ENCODE data around the gene CTXN2. TPM values are rescaled to one million over a fixed set of nuclear protein-coding genes. Genes with fewer than 3 reads are reported as not detected.
A peak's percentile ranks its signal among the peaks of the same experiment; 100 is the strongest.

CTXN2 gene
- total and polyA plus RNA-seq, 10 of the 15 experiments (the other 5 are each of a cell fraction or from before 2014, with no cell fraction given): 0.01 to 0.09 TPM; not detected in 8

DNA sequence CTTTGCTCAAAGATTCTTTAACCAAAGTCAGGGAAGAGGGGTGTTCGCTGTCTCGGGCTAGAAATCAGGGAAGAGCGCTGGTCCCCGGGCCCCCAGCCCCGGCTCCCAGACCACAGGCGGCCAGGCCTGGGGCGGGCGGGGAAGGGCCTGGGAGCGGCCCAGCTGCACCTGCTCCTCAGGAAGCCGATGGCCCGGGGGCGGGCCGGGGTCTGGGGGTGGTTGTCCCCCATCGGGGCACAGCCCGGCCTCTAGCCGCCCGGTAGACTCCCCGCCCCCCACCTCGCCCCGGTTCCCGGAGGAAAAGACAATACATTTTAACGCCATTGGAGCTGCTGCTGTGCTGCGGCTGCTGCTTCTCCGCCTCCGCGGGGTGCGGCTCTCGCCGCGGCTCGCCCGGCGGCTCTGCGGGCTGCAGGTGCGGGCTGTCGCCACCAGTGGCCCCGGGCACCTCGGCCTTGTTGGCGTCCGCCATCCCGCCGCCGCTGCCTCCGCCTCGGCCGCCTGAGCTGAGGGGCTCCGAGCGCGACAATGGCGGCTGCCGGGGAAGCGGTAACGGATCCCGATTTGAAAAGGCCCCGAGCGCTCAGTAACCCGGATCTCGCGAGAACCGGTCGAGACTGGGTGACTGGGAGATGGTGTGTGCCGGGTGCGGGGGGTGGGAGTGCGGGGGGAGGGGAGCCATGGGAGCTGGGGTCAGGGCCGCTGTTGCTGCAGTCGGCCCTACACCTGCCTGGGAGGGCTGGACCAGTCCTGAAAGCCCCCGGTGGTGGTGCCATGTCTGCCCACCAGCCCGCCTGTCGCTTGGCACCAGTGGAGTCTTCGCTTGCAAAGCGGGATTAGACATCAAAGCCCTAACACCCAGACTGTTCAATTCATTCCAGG, 13.5 kb upstream of the CTXN2 start, which contains the start of gene MYEF2:
Gene MYEF2 (minus strand): TSS at position 530 of the 882 bp plus-strand sequence. CDS start 58 bp downstream, at position 472.
- Histone ChIP-seq H3K9ac (ENCODE audit: control insufficient read depth, insufficient read depth, low read length) (peak within 1 kb of the TSS; percentile 81), H3K36me3 (ENCODE audit: control insufficient read depth in 2 of 2, insufficient read depth in 2 of 2, low read length in 1 of 2) (no peaks in the 10 kb centered on the region; a peak in 1 of 4 replicates), H3K4me1 (ENCODE audit: control insufficient read depth, insufficient read depth, low read length) (peaks cover 15% of the 10 kb centered on the region; the same call in 1 of the 2 replicates), H3K27me3 (replicated peaks in 1 of 2; ENCODE audit: control insufficient read depth in 2 of 2, insufficient read depth in 2 of 2, low read length in 1 of 2) (no peaks in the 10 kb centered on the region), H3K79me2 (ENCODE audit: control insufficient read depth, insufficient read depth, low read length) (peaks cover 33% of the 10 kb centered on the region), H2AFZ (ENCODE audit: control insufficient read depth, low read depth, low read length) (peak within 1 kb of the TSS; percentile 95), H3K4me3 (peak within 1 kb of the TSS; percentile 92), H3K4me2 (ENCODE audit: control insufficient read depth, insufficient read depth) (peak within 1 kb of the TSS; percentile 85), H3K9me3 (replicated peaks; ENCODE audit: control insufficient read depth, insufficient read depth, low read length) (peaks cover 3% of the 10 kb centered on the region; the same call in 2 of the 3 replicates), H4K20me1 (ENCODE audit: control insufficient read depth, insufficient read depth) (no peaks in the 10 kb centered on the region), H3K27ac (ENCODE audit: control insufficient read depth, insufficient read depth) (peak within 1 kb of the TSS; percentile 65)
- ChIA-PET RAD21 (ENCODE audit: unreplicated experiment) (interaction anchor here (0.6 to 1.5 kb wide), 5 partner anchors 15 to 65 kb away, joined by 3 to 5 read pairs (median 3); no protein-coding TSS in a partner anchor), POLR2A (interaction anchor here (0.9 kb wide), 1 partner anchor 154 kb away, joined by 3 read pairs; the partner anchor contains the start of gene DUT), SMC1A (ENCODE audit: uncharacterized antibody, unreplicated experiment) (interaction anchor here (0.7 to 2.0 kb wide), 3 partner anchors 9 to 37 kb away, joined by 4 to 8 read pairs (median 4); no protein-coding TSS in a partner anchor), CTCF (interaction anchor here (0.6 to 1.9 kb wide), 4 partner anchors 93 to 798 kb away, joined by 3 to 5 read pairs (median 3); no protein-coding TSS in a partner anchor)
- intact Hi-C loops (cut with micrococcal nuclease; ENCODE audit: unreplicated experiment) (no loop called here), in situ Hi-C loops (cut with MboI) (no loop called here)
- FAIRE-seq (no peak), ATAC-seq (peak; percentile 88), DNase-seq (ENCODE audit: low read depth, low spot score) (peak; percentile 7)
- BruUV-seq (replicated peaks): no TSS peak
- WGBS (ENCODE audit: insufficient coverage, insufficient replicate concordance, low lambda C conversion rate, missing lambda C conversion rate): 3% methylated on average over 61 of the region's 71 CpGs
- TF ChIP-seq BRCA1 (IDR thresholded peaks at IDR 0.05; ENCODE audit: low read depth, low read length) (peak; percentile 89), POLR2A (IDR thresholded peaks at IDR 0.05; ENCODE audit: low read depth, low read length) (peak; percentile 89), ZNF24 (IDR thresholded peaks at IDR 0.05) (no peak), CREB1 (IDR thresholded peaks at IDR 0.05; ENCODE audit: low read depth) (no peak), IKZF1 (conservative IDR thresholded peaks at IDR 0.05) (peak; percentile 80), SMARCA5 (IDR thresholded peaks at IDR 0.05) (0 out of 2 replicates have a peak, but pooled peaks have one; percentile 60), ZNF217 (IDR thresholded peaks at IDR 0.05) (0 out of 2 replicates have a peak, but pooled peaks have one; percentile 16), CHD2 (IDR thresholded peaks at IDR 0.05; ENCODE audit: borderline replicate concordance, low read depth, low read length) (peak; percentile 98), GATAD2B (conservative IDR thresholded peaks at IDR 0.05; ENCODE audit: low read depth) (peak; percentile 88; the same call in 1 of the 2 replicates)
- TF ChIP-seq, protein P1, sequence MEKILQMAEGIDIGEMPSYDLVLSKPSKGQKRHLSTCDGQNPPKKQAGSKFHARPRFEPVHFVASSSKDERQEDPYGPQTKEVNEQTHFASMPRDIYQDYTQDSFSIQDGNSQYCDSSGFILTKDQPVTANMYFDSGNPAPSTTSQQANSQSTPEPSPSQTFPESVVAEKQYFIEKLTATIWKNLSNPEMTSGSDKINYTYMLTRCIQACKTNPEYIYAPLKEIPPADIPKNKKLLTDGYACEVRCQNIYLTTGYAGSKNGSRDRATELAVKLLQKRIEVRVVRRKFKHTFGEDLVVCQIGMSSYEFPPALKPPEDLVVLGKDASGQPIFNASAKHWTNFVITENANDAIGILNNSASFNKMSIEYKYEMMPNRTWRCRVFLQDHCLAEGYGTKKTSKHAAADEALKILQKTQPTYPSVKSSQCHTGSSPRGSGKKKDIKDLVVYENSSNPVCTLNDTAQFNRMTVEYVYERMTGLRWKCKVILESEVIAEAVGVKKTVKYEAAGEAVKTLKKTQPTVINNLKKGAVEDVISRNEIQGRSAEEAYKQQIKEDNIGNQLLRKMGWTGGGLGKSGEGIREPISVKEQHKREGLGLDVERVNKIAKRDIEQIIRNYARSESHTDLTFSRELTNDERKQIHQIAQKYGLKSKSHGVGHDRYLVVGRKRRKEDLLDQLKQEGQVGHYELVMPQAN (conservative IDR thresholded peaks at IDR 0.05): peak; percentile 58; the same call in 1 of the 2 replicates
- TF ChIP-seq, protein P2, sequence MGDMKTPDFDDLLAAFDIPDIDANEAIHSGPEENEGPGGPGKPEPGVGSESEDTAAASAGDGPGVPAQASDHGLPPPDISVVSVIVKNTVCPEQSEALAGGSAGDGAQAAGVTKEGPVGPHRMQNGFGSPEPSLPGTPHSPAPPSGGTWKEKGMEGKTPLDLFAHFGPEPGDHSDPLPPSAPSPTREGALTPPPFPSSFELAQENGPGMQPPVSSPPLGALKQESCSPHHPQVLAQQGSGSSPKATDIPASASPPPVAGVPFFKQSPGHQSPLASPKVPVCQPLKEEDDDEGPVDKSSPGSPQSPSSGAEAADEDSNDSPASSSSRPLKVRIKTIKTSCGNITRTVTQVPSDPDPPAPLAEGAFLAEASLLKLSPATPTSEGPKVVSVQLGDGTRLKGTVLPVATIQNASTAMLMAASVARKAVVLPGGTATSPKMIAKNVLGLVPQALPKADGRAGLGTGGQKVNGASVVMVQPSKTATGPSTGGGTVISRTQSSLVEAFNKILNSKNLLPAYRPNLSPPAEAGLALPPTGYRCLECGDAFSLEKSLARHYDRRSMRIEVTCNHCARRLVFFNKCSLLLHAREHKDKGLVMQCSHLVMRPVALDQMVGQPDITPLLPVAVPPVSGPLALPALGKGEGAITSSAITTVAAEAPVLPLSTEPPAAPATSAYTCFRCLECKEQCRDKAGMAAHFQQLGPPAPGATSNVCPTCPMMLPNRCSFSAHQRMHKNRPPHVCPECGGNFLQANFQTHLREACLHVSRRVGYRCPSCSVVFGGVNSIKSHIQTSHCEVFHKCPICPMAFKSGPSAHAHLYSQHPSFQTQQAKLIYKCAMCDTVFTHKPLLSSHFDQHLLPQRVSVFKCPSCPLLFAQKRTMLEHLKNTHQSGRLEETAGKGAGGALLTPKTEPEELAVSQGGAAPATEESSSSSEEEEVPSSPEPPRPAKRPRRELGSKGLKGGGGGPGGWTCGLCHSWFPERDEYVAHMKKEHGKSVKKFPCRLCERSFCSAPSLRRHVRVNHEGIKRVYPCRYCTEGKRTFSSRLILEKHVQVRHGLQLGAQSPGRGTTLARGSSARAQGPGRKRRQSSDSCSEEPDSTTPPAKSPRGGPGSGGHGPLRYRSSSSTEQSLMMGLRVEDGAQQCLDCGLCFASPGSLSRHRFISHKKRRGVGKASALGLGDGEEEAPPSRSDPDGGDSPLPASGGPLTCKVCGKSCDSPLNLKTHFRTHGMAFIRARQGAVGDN (IDR thresholded peaks at IDR 0.05): peak; percentile 52; the same call in 1 of the 2 replicates
- TF ChIP-seq, protein P3, sequence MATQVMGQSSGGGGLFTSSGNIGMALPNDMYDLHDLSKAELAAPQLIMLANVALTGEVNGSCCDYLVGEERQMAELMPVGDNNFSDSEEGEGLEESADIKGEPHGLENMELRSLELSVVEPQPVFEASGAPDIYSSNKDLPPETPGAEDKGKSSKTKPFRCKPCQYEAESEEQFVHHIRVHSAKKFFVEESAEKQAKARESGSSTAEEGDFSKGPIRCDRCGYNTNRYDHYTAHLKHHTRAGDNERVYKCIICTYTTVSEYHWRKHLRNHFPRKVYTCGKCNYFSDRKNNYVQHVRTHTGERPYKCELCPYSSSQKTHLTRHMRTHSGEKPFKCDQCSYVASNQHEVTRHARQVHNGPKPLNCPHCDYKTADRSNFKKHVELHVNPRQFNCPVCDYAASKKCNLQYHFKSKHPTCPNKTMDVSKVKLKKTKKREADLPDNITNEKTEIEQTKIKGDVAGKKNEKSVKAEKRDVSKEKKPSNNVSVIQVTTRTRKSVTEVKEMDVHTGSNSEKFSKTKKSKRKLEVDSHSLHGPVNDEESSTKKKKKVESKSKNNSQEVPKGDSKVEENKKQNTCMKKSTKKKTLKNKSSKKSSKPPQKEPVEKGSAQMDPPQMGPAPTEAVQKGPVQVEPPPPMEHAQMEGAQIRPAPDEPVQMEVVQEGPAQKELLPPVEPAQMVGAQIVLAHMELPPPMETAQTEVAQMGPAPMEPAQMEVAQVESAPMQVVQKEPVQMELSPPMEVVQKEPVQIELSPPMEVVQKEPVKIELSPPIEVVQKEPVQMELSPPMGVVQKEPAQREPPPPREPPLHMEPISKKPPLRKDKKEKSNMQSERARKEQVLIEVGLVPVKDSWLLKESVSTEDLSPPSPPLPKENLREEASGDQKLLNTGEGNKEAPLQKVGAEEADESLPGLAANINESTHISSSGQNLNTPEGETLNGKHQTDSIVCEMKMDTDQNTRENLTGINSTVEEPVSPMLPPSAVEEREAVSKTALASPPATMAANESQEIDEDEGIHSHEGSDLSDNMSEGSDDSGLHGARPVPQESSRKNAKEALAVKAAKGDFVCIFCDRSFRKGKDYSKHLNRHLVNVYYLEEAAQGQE (IDR thresholded peaks at IDR 0.05; ENCODE audit: low read depth, low read length): no peak
